ENCODE data around the gene RAD21L1. TPM values are rescaled to one million over a fixed set of nuclear protein-coding genes. Genes with fewer than 3 reads are reported as not detected.
A peak's percentile ranks its signal among the peaks of the same experiment; 100 is the strongest.

RAD21L1 gene
- total and polyA plus RNA-seq, 2 of the 8 experiments (the other 6 are each of a cell fraction or from before 2014, with no cell fraction given): 0.06 to 0.26 TPM

- Histone ChIP-seq H4K8ac (ENCODE audit: extremely low read depth, insufficient read depth, low read length) (no peak overlapping the region), H3K79me2 (ENCODE audit: control insufficient read depth in 1 of 2, insufficient read depth in 2 of 2, low read length in 2 of 2) (no peaks in the 10 kb centered on the region), H2BK20ac (ENCODE audit: low read length) (no peak overlapping the region), H3K23me2 (ENCODE audit: low read depth, low read length) (peaks cover 4% of the 10 kb centered on the region; the same call in 1 of the 2 replicates), H2BK12ac (ENCODE audit: low read depth, low read length) (no peak overlapping the region), H3K14ac (ENCODE audit: insufficient read length) (no peak overlapping the region), H3K79me1 (ENCODE audit: low read depth, low read length) (no peaks in the 10 kb centered on the region), H4K91ac (replicated peaks; ENCODE audit: insufficient read length, low read length) (no peak overlapping the region), H3K27ac (ENCODE audit: low read depth, low read length) (no peak overlapping the region), H3K4me1 (replicated peaks in 1 of 4; ENCODE audit: control insufficient read depth in 3 of 4, insufficient read depth in 4 of 4, low read length in 3 of 4) (peaks cover 0 to 13% (median 1%) of the 10 kb centered on the region in 4 experiments; a peak in 4 of 7 replicates), H3K18ac (ENCODE audit: extremely low read depth, low read length) (no peak overlapping the region), H2BK5ac (ENCODE audit: low read depth, low read length) (no peak overlapping the region), H3K4me2 (ENCODE audit: insufficient read depth in 1 of 2, low read depth in 2 of 2, low read length in 2 of 2) (no peak overlapping the region), H3K9ac (replicated peaks in 1 of 4; ENCODE audit: extremely low read depth in 1 of 4, low read depth in 3 of 4, low read length in 3 of 4) (no peak overlapping the region), H3K36me3 (ENCODE audit: control insufficient read depth in 2 of 4, insufficient read depth in 4 of 4, low read length in 3 of 4) (no peaks in the 10 kb centered on the region), H3K4me3 (ENCODE audit: extremely low read depth in 1 of 4, insufficient read depth in 2 of 4, low read depth in 3 of 4, low read length in 4 of 4) (no peak overlapping the region), H3K27me3 (replicated peaks in 1 of 4; ENCODE audit: control insufficient read depth in 3 of 4, extremely low read depth in 1 of 4, insufficient read depth in 3 of 4, low read length in 3 of 4) (peaks cover 0 to 1% (median 0%) of the 10 kb centered on the region in 4 experiments; a peak in 1 of 7 replicates), H3K23ac (ENCODE audit: insufficient read length) (no peak overlapping the region), H2BK120ac (replicated peaks; ENCODE audit: low read depth, low read length) (no peak overlapping the region), H2BK15ac (ENCODE audit: low read length) (no peak overlapping the region), H3K9me3 (ENCODE audit: insufficient read depth in 2 of 2, low read depth in 1 of 2, low read length in 1 of 2) (no peaks in the 10 kb centered on the region), H3K56ac (replicated peaks; ENCODE audit: insufficient read length, low read depth, low read length) (no peak overlapping the region), H2AFZ (ENCODE audit: low read length) (peak overlapping the region; percentile 77; the same call in 1 of the 2 replicates), H2AK5ac (ENCODE audit: low read depth, low read length) (no peak overlapping the region), H4K5ac (ENCODE audit: insufficient read length, low read depth, low read length) (no peak overlapping the region), H4K20me1 (replicated peaks in 1 of 2; ENCODE audit: control insufficient read depth in 1 of 2, insufficient read depth in 2 of 2, low read length in 2 of 2) (no peaks in the 10 kb centered on the region), H3K4ac (replicated peaks; ENCODE audit: insufficient read length, low read depth, low read length) (no peak overlapping the region)
- ChIA-PET CTCF (ENCODE audit: partially characterized antibody) (interaction anchor here (1.4 kb wide), 1 partner anchor 49 kb away, joined by 3 read pairs; no protein-coding TSS in a partner anchor), POLR2A (ENCODE audit: partially characterized antibody) (no interaction called here)
- TF ChIP-seq SIX5 (IDR thresholded peaks at IDR 0.05; ENCODE audit: low read depth, low read length) (peak; percentile 33), USF2 (IDR thresholded peaks at IDR 0.05; ENCODE audit: low read length) (no peak)
- 83% methylated on average over 1 of the region's 1 CpG; no CpG with 5 or more reads in 1 of the 2 experiments for WGBS, 2 experiments (ENCODE audit: extremely low coverage in 1 of 2, insufficient coverage in 1 of 2, insufficient read length in 1 of 2, insufficient replicate concordance in 2 of 2, low coverage in 1 of 2, low lambda C conversion rate in 2 of 2, missing lambda C conversion rate in 1 of 2)
- FAIRE-seq: no peak
- DNase-seq (ENCODE audit: low read depth in 1 of 2, low spot score in 2 of 2): no peak
Measured at GRCh38 chr20:1263853-1264252, 38.0 kb downstream of the RAD21L1 start.

Data from H1 (cell line).